ENCODE data around the gene POLD3. TPM values are rescaled to one million over a fixed set of nuclear protein-coding genes. Genes with fewer than 3 reads are reported as not detected.

Gene POLD3
- total RNA-seq, 1 donor from 2014 or later = 6.2 TPM

DNA sequence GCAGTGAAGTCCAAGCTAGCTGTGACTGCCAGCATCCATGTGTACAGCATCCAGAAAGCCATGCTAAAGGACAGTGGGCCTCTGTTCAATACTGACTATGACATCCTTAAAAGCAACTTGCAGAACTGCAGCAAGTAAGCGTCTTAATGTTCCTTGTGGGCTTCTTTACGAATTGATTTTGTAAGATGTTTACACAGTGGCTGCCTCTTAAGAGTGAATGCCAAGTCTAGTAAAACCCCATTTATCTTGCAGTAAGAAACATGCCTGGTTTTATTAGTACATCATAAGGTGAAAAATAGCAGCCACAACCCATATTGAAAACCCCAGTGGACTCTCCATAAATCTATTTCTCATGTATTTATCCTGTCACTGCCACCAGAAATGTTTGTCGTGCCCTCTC is 20.5 kb downstream of the POLD3 start:
- H3K4me1 ChIP-seq = peaks cover 7% of the 10 kb centered on the region
- H3K27ac ChIP-seq (replicated peaks) = no peak overlapping the region
- intact Hi-C loops (cut with micrococcal nuclease) = no loop called here
- H3K9me3 ChIP-seq (replicated peaks) = no peaks in the 10 kb centered on the region
- H3K36me3 ChIP-seq = peaks cover 43% of the 10 kb centered on the region
- H3K4me3 ChIP-seq = no peak overlapping the region
- no peaks in the 10 kb centered on the region for H3K27me3 ChIP-seq (ENCODE audit: low read depth)
- TF ChIP-seq, protein P1, sequence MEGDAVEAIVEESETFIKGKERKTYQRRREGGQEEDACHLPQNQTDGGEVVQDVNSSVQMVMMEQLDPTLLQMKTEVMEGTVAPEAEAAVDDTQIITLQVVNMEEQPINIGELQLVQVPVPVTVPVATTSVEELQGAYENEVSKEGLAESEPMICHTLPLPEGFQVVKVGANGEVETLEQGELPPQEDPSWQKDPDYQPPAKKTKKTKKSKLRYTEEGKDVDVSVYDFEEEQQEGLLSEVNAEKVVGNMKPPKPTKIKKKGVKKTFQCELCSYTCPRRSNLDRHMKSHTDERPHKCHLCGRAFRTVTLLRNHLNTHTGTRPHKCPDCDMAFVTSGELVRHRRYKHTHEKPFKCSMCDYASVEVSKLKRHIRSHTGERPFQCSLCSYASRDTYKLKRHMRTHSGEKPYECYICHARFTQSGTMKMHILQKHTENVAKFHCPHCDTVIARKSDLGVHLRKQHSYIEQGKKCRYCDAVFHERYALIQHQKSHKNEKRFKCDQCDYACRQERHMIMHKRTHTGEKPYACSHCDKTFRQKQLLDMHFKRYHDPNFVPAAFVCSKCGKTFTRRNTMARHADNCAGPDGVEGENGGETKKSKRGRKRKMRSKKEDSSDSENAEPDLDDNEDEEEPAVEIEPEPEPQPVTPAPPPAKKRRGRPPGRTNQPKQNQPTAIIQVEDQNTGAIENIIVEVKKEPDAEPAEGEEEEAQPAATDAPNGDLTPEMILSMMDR (IDR thresholded peaks at IDR 0.05; ENCODE audit: borderline replicate concordance) = no peak
- no peak for DNase-seq

DNA sequence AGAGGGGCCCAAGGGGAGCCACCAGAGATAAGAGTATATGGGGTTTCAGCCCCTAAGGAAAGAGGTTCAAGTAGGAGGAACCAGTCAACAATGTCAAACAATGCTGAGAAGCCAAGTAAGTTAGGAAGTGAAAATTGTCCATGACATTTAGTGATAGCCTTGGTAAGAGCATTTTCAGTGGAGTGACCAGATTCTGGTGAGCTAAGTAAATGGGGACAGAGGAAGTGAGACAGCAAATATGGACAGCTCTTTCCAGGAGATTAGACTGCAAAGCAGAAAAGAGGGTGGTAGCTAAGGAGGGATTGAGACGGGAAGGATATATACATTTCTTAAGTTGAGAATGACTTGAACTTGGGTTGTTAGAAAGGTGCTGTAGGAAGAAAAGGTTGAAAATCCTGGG is 22.9 kb downstream of the POLD3 start:
- H3K27me3 ChIP-seq (ENCODE audit: low read depth) = no peaks in the 10 kb centered on the region
- intact Hi-C loops (cut with micrococcal nuclease) = no loop called here
- TF ChIP-seq, protein P1 (IDR thresholded peaks at IDR 0.05; ENCODE audit: borderline replicate concordance) = no peak
- no peak overlapping the region for H3K27ac ChIP-seq (replicated peaks)
- no peaks in the 10 kb centered on the region for H3K9me3 ChIP-seq (replicated peaks)
- H3K4me1 ChIP-seq = peaks cover 7% of the 10 kb centered on the region
- H3K36me3 ChIP-seq = peaks cover 61% of the 10 kb centered on the region
- no peak overlapping the region for H3K4me3 ChIP-seq
- DNase-seq = no peak

DNA sequence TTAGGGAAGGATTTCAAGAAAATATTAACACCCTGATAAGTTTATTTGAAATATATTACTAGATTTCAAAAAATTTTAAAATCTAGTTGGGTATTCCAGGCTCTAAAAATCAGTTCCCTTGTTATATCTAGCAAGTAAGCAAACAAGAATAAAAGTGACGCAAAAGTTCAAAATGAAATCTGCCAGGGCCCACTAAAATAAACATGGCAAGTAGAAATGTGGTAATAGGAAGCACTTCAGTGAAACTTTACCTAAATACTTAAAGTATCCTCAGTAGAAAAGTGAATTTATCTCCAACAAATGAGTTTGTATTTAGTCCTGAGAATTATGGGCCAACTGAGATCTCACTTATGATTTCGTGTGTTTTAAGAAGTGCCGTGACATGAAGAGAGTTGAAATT is 23.6 kb downstream of the POLD3 start:
- no peaks in the 10 kb centered on the region for H3K27me3 ChIP-seq (ENCODE audit: low read depth)
- no peak for DNase-seq
- no peak overlapping the region for H3K27ac ChIP-seq (replicated peaks)
- peaks cover 68% of the 10 kb centered on the region for H3K36me3 ChIP-seq
- H3K4me3 ChIP-seq = no peak overlapping the region
- intact Hi-C loops (cut with micrococcal nuclease) = no loop called here
- TF ChIP-seq, protein P1 (IDR thresholded peaks at IDR 0.05; ENCODE audit: borderline replicate concordance) = no peak
- H3K9me3 ChIP-seq (replicated peaks) = no peaks in the 10 kb centered on the region
- peaks cover 7% of the 10 kb centered on the region for H3K4me1 ChIP-seq

DNA sequence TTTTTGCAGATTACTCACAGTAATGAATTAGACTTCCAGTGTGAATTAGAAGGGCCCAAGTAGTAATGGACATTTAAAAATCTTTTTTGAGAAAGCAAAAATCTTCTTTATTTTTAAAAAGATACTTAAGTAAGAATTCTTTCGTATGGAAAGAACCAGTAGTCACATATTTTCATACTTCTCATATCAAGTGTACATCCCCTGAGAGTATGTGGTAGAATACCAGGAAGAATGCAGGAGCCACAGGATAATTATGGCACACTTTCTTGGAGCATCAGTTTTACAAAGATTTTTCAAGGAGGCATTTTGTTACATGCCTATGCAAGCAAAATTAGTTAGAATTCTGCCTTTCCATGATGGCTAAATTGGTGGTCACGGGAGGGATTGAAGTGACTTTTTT is 28.1 kb downstream of the POLD3 start:
- Histone ChIP-seq H3K27me3 (ENCODE audit: low read depth) (no peaks in the 10 kb centered on the region), H3K9me3 (replicated peaks) (no peaks in the 10 kb centered on the region), H3K4me3 (no peak overlapping the region), H3K27ac (replicated peaks) (no peak overlapping the region), H3K36me3 (peaks cover 65% of the 10 kb centered on the region), H3K4me1 (no peaks in the 10 kb centered on the region)
- no peak for DNase-seq
- TF ChIP-seq, protein P1 (IDR thresholded peaks at IDR 0.05; ENCODE audit: borderline replicate concordance) = no peak
- intact Hi-C loops (cut with micrococcal nuclease) = no loop called here

DNA sequence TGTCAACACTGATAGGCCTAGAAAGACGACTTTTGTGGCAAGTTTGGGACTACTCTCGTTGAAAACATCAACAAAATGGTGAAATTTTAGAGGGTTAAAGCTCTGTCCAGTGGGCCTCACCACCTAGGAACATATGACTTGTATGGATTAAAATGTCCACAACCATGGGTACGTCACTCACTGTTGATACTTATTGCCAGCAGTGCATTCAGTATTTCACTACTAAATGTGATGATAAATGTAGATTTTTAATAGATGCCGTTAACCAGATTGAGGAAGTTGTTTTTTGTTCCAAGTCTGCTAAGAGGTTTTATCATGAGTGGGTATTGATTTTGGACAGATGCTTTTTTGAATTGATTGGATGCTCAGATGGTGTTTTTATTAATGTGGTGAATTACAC is 33.7 kb downstream of the POLD3 start:
- intact Hi-C loops (cut with micrococcal nuclease) = no loop called here
- Histone ChIP-seq H3K27ac (replicated peaks) (no peak overlapping the region), H3K4me1 (no peaks in the 10 kb centered on the region), H3K27me3 (ENCODE audit: low read depth) (no peaks in the 10 kb centered on the region), H3K36me3 (peaks cover 42% of the 10 kb centered on the region), H3K4me3 (no peak overlapping the region), H3K9me3 (replicated peaks) (no peaks in the 10 kb centered on the region)
- TF ChIP-seq, protein P1 (IDR thresholded peaks at IDR 0.05; ENCODE audit: borderline replicate concordance) = no peak
- no peak for DNase-seq

DNA sequence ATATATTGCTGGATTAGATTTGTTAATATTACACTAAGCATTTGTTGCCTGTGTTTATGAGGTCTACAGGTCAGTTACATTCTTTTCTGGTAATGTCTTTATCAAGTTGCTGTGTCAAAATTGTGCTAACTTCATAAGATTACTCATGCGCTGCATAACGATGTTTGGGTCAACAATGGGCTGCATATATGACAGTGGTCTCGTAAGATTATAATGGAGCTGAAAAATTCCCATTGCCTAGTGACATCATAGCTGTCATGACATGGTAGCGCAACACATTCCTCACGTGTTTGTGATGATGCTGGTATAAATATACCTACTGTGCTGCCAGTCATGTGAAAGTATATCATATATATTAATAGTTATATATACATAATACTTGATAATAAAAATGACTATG is 34.2 kb downstream of the POLD3 start:
- no peak for DNase-seq
- no peaks in the 10 kb centered on the region for H3K4me1 ChIP-seq
- intact Hi-C loops (cut with micrococcal nuclease) = no loop called here
- H3K4me3 ChIP-seq = no peak overlapping the region
- no peak overlapping the region for H3K27ac ChIP-seq (replicated peaks)
- TF ChIP-seq, protein P1 (IDR thresholded peaks at IDR 0.05; ENCODE audit: borderline replicate concordance) = no peak
- peaks cover 40% of the 10 kb centered on the region for H3K36me3 ChIP-seq
- H3K9me3 ChIP-seq (replicated peaks) = no peaks in the 10 kb centered on the region
- H3K27me3 ChIP-seq (ENCODE audit: low read depth) = no peaks in the 10 kb centered on the region
